ENCODE measurements around the gene SPR. TPM values are rescaled to one million over a fixed set of nuclear protein-coding genes. Genes with fewer than 3 reads are reported as not detected.

SPR gene
- total and polyA plus RNA-seq, 2 of the 13 experiments (the other 11 are each of a cell fraction or from before 2014, with no cell fraction given): 34.0 to 96.0 TPM

- no peak for TF ChIP-seq ZNF563 (CRISPR knock-in tag; IDR thresholded peaks at IDR 0.05)
- no peak for TF ChIP-seq FOXK1 (CRISPR knock-in tag; IDR thresholded peaks at IDR 0.05; ENCODE audit: borderline replicate concordance, low read depth)
- TF ChIP-seq HMGXB4 (CRISPR knock-in tag; IDR thresholded peaks at IDR 0.05; ENCODE audit: borderline replicate concordance in 1 of 2, low read depth in 1 of 2): no peak
- no peak for TF ChIP-seq ARNTL (CRISPR knock-in tag; IDR thresholded peaks at IDR 0.05)
- no peak for TF ChIP-seq MBNL3 (CRISPR knock-in tag; conservative IDR thresholded peaks at IDR 0.05)
- no peak; the same call in 1 of the 2 replicates for TF ChIP-seq GPN1 (CRISPR knock-in tag; IDR thresholded peaks at IDR 0.05; ENCODE audit: borderline replicate concordance)
- TF ChIP-seq ZBTB21 (CRISPR knock-in tag; IDR thresholded peaks at IDR 0.05): no peak
- TF ChIP-seq, protein P1, sequence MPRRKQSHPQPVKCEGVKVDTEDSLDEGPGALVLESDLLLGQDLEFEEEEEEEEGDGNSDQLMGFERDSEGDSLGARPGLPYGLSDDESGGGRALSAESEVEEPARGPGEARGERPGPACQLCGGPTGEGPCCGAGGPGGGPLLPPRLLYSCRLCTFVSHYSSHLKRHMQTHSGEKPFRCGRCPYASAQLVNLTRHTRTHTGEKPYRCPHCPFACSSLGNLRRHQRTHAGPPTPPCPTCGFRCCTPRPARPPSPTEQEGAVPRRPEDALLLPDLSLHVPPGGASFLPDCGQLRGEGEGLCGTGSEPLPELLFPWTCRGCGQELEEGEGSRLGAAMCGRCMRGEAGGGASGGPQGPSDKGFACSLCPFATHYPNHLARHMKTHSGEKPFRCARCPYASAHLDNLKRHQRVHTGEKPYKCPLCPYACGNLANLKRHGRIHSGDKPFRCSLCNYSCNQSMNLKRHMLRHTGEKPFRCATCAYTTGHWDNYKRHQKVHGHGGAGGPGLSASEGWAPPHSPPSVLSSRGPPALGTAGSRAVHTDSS (CRISPR knock-in tag; conservative IDR thresholded peaks at IDR 0.05): no peak
- peak; percentile 51; the same call in 1 of the 2 replicates for TF ChIP-seq ZBTB43 (CRISPR knock-in tag; conservative IDR thresholded peaks at IDR 0.05)
- 0 out of 2 replicates have a peak, but pooled peaks have one; percentile 67 for TF ChIP-seq ZNF232 (CRISPR knock-in tag; IDR thresholded peaks at IDR 0.05; ENCODE audit: borderline replicate concordance)
- TF ChIP-seq RAD21 (CRISPR knock-in tag; IDR thresholded peaks at IDR 0.05): no peak; the same call in 1 of the 2 replicates
- TF ChIP-seq, protein P2, sequence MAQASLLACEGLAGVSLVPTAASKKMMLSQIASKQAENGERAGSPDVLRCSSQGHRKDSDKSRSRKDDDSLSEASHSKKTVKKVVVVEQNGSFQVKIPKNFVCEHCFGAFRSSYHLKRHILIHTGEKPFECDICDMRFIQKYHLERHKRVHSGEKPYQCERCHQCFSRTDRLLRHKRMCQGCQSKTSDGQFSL (CRISPR knock-in tag; IDR thresholded peaks at IDR 0.05): no peak
- no peak for TF ChIP-seq ZNF407 (CRISPR knock-in tag; IDR thresholded peaks at IDR 0.05; ENCODE audit: not compliant biosample characterization)
- no peak for TF ChIP-seq SATB2 (CRISPR knock-in tag; IDR thresholded peaks at IDR 0.05)
Observed at GRCh38 chr2:72888438-72889202, 1.4 kb downstream of the SPR start (continued).
